Naive B cell (primary cell): ENCODE data around the gene CLTB. TPM values are rescaled to one million over a fixed set of nuclear protein-coding genes. Genes with fewer than 3 reads are reported as not detected.

Experiments
- ATAC-seq, 2 donors: fragments of 150-1000 bp; cut with Tn5 transposase; 2 replicates each; pipeline ENCODE4 v1.10.0; 2021; ENCODE audit warnings: low read depth in 2 of 2, mild to moderate bottlenecking in 2 of 2, moderate library complexity in 2 of 2
- DNase-seq: peaks from one replicate; pipeline ENCODE4 v3.0.0; 2022
- H3K27ac Mint-ChIP-seq, 6 donors: one replicate each; pipeline ENCODE4 v1.8.0; 2020 to 2022; ENCODE audit warnings: mild to moderate bottlenecking in 6 of 6, mixed read lengths in 6 of 6, moderate library complexity in 5 of 6, inconsistent platforms in 2 of 6
- H3K27me3 Mint-ChIP-seq, 3 donors: one replicate each; pipeline ENCODE4 v1.8.0; 2021 to 2022; ENCODE audit warnings: mixed read lengths in 3 of 3, mild to moderate bottlenecking in 1 of 3
- H3K36me3 Mint-ChIP-seq, 2 donors: one replicate each; pipeline ENCODE4 v1.8.0; 2020 to 2022; ENCODE audit warnings: mixed read lengths in 2 of 2, inconsistent platforms in 1 of 2, mild to moderate bottlenecking in 1 of 2
- H3K4me1 Mint-ChIP-seq, 3 donors: one replicate each; pipeline ENCODE4 v1.8.0; 2020 to 2022; ENCODE audit warnings: mixed read lengths in 3 of 3, inconsistent platforms in 1 of 3, mild to moderate bottlenecking in 1 of 3, moderate library complexity in 1 of 3
- H3K4me3 Mint-ChIP-seq, 8 donors: one replicate each; pipeline ENCODE4 v1.8.0; 2020 to 2022; ENCODE audit warnings: mild to moderate bottlenecking in 8 of 8, mixed read lengths in 8 of 8, moderate library complexity in 8 of 8, inconsistent platforms in 2 of 8
- H3K9me3 Mint-ChIP-seq, 7 donors: one replicate each; pipeline ENCODE4 v1.8.0; 2020 to 2022; ENCODE audit warnings: mixed read lengths in 7 of 7, mild to moderate bottlenecking in 5 of 7, inconsistent platforms in 2 of 7, moderate library complexity in 1 of 7
- polyA plus RNA-seq, 6 donors: library from polyadenylated mRNA; unstranded; fragments of 300-500 nt; fragmentation: Illumina TruSeq; gene quantifications; one replicate each; pipeline ENCODE4 v1.2.3, GENCODE V29; 2021; ENCODE audit warnings: low read depth in 6 of 6

CLTB gene
- polyA plus RNA-seq, 6 donors from 2014 or later = 42.3 to 64.4 (median 55.2) TPM

- DNase-seq (no peak), ATAC-seq (no peak)
- H3K27me3 Mint-ChIP-seq = no peaks in the 10 kb centered on the region
- H3K4me1 Mint-ChIP-seq = peaks cover under 1 to 19% (median 11%) of the 10 kb centered on the region in 3 donors
- peak overlapping the region in 1 of 6 donors; percentile 16 for H3K27ac Mint-ChIP-seq
- H3K9me3 Mint-ChIP-seq = peaks cover 0 to 1% (median 0%) of the 10 kb centered on the region in 7 donors
- peaks cover 8 to 9% of the 10 kb centered on the region in 2 donors for H3K36me3 Mint-ChIP-seq
- H3K4me3 Mint-ChIP-seq = peak overlapping the region in 1 of 8 donors; percentile 10
Observed at GRCh38 chr5:176407456-176408251, 8.7 kb downstream of the CLTB start.

DNA sequence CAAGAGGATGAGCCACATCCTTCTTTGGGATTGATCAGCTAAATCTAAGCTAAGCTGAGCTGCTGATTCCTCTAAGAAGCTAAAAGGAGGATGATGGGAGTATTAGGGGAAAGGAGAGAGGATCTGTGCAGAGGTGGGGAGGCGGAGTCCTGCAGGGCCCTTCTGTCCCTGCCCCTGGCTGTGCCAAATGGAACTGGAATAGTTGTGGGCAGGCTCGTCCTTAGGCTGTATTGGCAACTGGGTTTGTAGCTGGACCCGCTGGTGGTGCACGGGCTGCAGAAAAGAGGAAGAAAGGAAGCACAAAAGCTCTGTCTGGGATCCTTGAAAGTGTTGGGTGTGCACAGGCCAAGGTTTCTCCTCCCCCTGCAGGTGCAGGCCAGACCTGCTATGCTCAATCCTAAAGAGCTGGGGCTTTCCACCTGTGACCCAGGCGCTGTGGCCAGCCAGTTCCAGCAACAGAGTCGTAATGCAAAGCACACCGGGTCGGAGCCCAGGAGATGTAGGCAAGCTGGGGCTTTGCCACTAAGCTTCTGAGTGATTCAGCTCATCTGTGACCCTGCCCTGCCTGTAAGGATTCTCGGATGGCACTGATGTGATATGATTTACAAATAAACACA is 9.8 kb downstream of the CLTB start:
- no peak overlapping the region for H3K4me3 Mint-ChIP-seq
- DNase-seq (no peak), ATAC-seq (no peak)
- H3K36me3 Mint-ChIP-seq = peaks cover 9 to 11% of the 10 kb centered on the region in 2 donors
- peaks cover 0 to 1% (median 0%) of the 10 kb centered on the region in 7 donors for H3K9me3 Mint-ChIP-seq
- H3K27me3 Mint-ChIP-seq = no peaks in the 10 kb centered on the region
- peaks cover 0 to 10% (median 9%) of the 10 kb centered on the region in 3 donors for H3K4me1 Mint-ChIP-seq
- H3K27ac Mint-ChIP-seq = peak overlapping the region in 1 of 6 donors; percentile 79

DNA sequence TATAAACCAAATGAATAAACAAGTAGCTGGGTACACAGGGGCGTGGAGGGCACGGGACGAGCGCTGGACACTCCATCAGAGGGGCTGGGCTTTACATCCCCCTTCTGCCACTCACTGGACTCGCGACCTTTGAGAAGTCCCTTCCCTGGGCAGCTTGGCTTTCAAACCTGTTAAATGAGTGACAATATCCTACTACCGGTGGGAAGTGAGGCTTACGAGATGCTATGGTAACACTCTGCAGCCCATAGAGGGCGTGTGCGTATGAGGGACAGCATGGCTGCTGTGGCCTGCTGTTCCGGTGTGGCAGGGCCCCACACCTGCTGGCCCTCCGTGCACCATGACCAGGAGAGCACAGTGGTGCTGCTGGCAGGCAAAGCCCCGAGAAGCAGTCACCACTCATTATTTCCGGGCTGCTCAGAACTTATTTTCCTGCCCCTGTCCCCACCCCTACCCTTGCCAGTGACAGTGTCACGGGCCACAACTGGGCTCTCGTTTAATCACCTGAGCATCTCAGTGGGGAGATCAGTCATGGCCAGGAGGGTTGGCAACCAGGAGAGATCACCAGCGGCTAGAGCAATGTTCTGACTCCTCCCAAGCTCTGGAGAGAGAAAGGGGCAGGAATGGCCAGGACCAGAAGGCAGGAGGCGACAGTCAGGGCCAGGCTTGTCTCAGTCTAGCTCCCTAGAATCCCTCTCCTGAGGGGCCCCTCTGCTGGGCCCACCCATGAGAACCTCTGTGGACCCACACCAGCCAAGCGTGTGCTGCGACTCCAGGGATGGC is 10.5 kb downstream of the CLTB start:
- peaks cover 9 to 11% of the 10 kb centered on the region in 2 donors for H3K36me3 Mint-ChIP-seq
- H3K27ac Mint-ChIP-seq = peak overlapping the region in 2 of 6 donors; percentile 60 to 79
- H3K27me3 Mint-ChIP-seq = no peaks in the 10 kb centered on the region
- H3K9me3 Mint-ChIP-seq = peaks cover 0 to 1% (median 0%) of the 10 kb centered on the region in 7 donors
- no peak overlapping the region for H3K4me3 Mint-ChIP-seq
- ATAC-seq (no peak), DNase-seq (no peak)
- peaks cover 0 to 3% (median 2%) of the 10 kb centered on the region in 3 donors for H3K4me1 Mint-ChIP-seq

- H3K27ac Mint-ChIP-seq = peak overlapping the region in 2 of 6 donors; percentile 78 to 86
- peaks cover 0 to 1% (median 0%) of the 10 kb centered on the region in 7 donors for H3K9me3 Mint-ChIP-seq
- H3K27me3 Mint-ChIP-seq = no peaks in the 10 kb centered on the region
- no peak overlapping the region for H3K4me3 Mint-ChIP-seq
- ATAC-seq (no peak), DNase-seq (no peak)
- H3K36me3 Mint-ChIP-seq = peaks cover 4 to 9% of the 10 kb centered on the region in 2 donors
- H3K4me1 Mint-ChIP-seq = no peaks in the 10 kb centered on the region
Observed at GRCh38 chr5:176401281-176402205, 14.8 kb downstream of the CLTB start.

- H3K9me3 Mint-ChIP-seq = peaks cover 0 to 1% (median 0%) of the 10 kb centered on the region in 7 donors
- peaks cover 0 to 4% of the 10 kb centered on the region in 2 donors for H3K36me3 Mint-ChIP-seq
- H3K4me3 Mint-ChIP-seq = no peak overlapping the region
- no peaks in the 10 kb centered on the region for H3K27me3 Mint-ChIP-seq
- H3K4me1 Mint-ChIP-seq = no peaks in the 10 kb centered on the region
- DNase-seq (no peak), ATAC-seq (no peak)
- H3K27ac Mint-ChIP-seq = peak overlapping the region in 1 of 6 donors; percentile 90
Observed at GRCh38 chr5:176400382-176401156, 15.8 kb downstream of the CLTB start.

- H3K4me1 Mint-ChIP-seq = no peaks in the 10 kb centered on the region
- ATAC-seq (no peak), DNase-seq (no peak)
- peak overlapping the region in 3 of 6 donors; percentile 43 to 52 (median 45) for H3K27ac Mint-ChIP-seq
- no peaks in the 10 kb centered on the region for H3K9me3 Mint-ChIP-seq
- no peaks in the 10 kb centered on the region for H3K27me3 Mint-ChIP-seq
- peaks cover 0 to 4% of the 10 kb centered on the region in 2 donors for H3K36me3 Mint-ChIP-seq
- H3K4me3 Mint-ChIP-seq = no peak overlapping the region
Observed at GRCh38 chr5:176397736-176398420, 18.5 kb downstream of the CLTB start.

GRCh38 chr5:176396330-176396729 is 20.0 kb downstream of the CLTB start:
- Mint-ChIP-seq H3K27me3 (no peaks in the 10 kb centered on the region), H3K36me3 (no peaks in the 10 kb centered on the region), H3K9me3 (no peaks in the 10 kb centered on the region), H3K4me3 (no peak overlapping the region), H3K4me1 (no peaks in the 10 kb centered on the region), H3K27ac (peak overlapping the region in 1 of 6 donors; percentile 83)
- no peak for DNase-seq
- ATAC-seq = no peak

- peak overlapping the region in 2 of 6 donors; percentile 15 to 84 for H3K27ac Mint-ChIP-seq
- no peak for ATAC-seq
- H3K27me3 Mint-ChIP-seq = no peaks in the 10 kb centered on the region
- no peak overlapping the region for H3K4me3 Mint-ChIP-seq
- DNase-seq = no peak
- peaks cover 0 to 2% (median 0%) of the 10 kb centered on the region in 3 donors for H3K4me1 Mint-ChIP-seq
- no peaks in the 10 kb centered on the region for H3K9me3 Mint-ChIP-seq
- no peaks in the 10 kb centered on the region for H3K36me3 Mint-ChIP-seq
Observed at GRCh38 chr5:176394881-176395675, 21.3 kb downstream of the CLTB start.

DNA sequence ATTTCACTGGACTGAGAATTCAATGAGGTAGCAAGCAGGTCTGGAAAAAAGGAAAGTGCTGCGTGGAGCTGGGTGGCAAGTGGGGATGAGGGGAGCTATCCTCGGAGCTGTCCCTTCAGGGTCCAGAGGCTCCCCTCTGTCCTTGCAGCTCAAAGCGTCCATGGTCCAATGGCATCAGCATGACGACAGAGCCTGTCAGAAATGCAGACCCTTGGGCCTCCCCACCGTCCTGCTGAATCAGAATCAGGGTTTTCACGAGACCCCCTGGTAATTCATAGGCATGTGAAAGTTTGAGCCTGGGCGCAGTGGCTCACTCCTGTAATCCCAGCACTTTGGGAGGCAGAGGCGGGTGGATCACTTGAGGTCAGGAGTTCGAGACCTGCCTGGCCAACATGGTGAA is 22.2 kb downstream of the CLTB start:
- Mint-ChIP-seq H3K27me3 (no peaks in the 10 kb centered on the region), H3K9me3 (no peaks in the 10 kb centered on the region), H3K4me1 (peaks cover 0 to 10% (median 0%) of the 10 kb centered on the region in 3 donors), H3K36me3 (no peaks in the 10 kb centered on the region), H3K4me3 (no peak overlapping the region), H3K27ac (no peak overlapping the region)
- no peak for DNase-seq
- no peak for ATAC-seq

DNA sequence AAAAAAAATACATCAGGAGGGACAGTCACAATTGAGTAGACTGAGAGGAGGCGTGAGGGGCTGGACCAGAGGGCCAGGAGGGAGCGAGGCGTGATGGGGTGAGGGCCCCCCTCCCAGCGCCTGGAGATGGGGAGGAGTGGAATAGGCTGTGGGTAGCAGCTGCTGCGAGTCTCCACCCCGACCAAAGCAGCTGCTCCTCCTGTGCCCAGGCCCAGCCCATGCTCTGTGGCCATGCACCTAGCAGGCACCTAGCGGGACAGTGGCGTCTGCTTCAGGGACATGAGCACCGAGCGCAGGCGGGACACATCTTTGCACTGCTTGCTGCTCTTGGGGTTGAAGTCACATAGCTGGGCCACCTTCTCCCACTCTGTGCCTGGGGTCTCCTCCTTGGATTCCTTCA is 23.8 kb downstream of the CLTB start:
- ATAC-seq (no peak), DNase-seq (no peak)
- no peaks in the 10 kb centered on the region for H3K27me3 Mint-ChIP-seq
- no peaks in the 10 kb centered on the region for H3K36me3 Mint-ChIP-seq
- peaks cover 6 to 18% (median 10%) of the 10 kb centered on the region in 3 donors for H3K4me1 Mint-ChIP-seq
- no peaks in the 10 kb centered on the region for H3K9me3 Mint-ChIP-seq
- peak overlapping the region in 1 of 8 donors; percentile 61 for H3K4me3 Mint-ChIP-seq
- H3K27ac Mint-ChIP-seq = peak overlapping the region in 1 of 6 donors; percentile 26

DNA sequence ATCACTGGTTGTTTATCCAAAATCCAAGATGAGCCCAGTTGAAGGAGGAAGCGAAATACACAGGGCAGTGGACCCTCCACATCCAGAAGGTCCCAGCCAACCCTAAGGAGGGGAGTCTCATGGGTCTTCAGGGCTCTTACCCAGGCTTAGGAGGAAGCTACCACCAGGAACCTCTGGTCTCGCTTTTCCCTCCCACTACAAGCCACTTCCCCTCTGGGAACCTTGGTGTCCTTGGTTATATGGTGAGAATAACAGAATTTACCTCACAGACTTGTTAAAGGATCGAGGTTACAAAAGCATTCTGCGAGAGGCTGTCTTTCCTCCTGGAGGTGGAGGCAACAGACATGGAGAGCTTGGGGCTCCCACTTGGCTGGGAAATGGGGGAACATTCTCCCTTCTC is 24.3 kb downstream of the CLTB start:
- H3K36me3 Mint-ChIP-seq = no peaks in the 10 kb centered on the region
- H3K4me1 Mint-ChIP-seq = peaks cover 9 to 23% (median 16%) of the 10 kb centered on the region in 3 donors
- H3K27ac Mint-ChIP-seq = no peak overlapping the region
- no peaks in the 10 kb centered on the region for H3K9me3 Mint-ChIP-seq
- ATAC-seq = no peak
- no peaks in the 10 kb centered on the region for H3K27me3 Mint-ChIP-seq
- no peak for DNase-seq
- peak overlapping the region in 1 of 8 donors; percentile 94 for H3K4me3 Mint-ChIP-seq
